Left renal cortex interstitium (tissue), 4 donors: ENCODE results near the gene BLCAP. TPM values are rescaled to one million over a fixed set of nuclear protein-coding genes. Genes with fewer than 3 reads are reported as not detected.
"Not testable (repeated sequence)": the region's sequence is repeated elsewhere in the genome, so short reads cannot be mapped to it uniquely, and the experiment has no call there.

Experiments
- DNase-seq, 4 donors: peaks; one replicate each; pipeline ENCODE4 v3.0.0-alpha.2; 2013; ENCODE audit warnings: low read depth in 4 of 4, low spot score in 2 of 4, missing footprints in 1 of 4
- polyA plus RNA-seq, 4 donors: library from polyadenylated mRNA; unstranded; fragments of 120-200 nt; gene quantifications; one replicate each; pipeline ENCODE4 v1.2.1, GENCODE V29; 2013; ENCODE audit not compliant: insufficient read length in 4 of 4

BLCAP gene
- polyA plus RNA-seq = 100 to 1,000 TPM in 1 of 4 donors, 10 to 100 TPM in 3; 75.7 to 101 (median 84.3) TPM

GRCh38 chr20:37527638-37528445 is at the start of gene BLCAP:
Gene BLCAP, minus strand, starts transcription at chr20:37527876. Its CDS starts 8,702 bp downstream, at chr20:37519174.
- peak; percentile 84 to 97 (median 86) for DNase-seq

GRCh38 chr20:37577436-37577835 is 49.8 kb upstream of the BLCAP start:
- not testable (repeated sequence) for DNase-seq

- DNase-seq = no peak
These were observed 49.2 kb upstream of the BLCAP start for GRCh38 chr20:37576911-37577310.

- no peak for DNase-seq
These were observed 48.2 kb upstream of the BLCAP start for GRCh38 chr20:37575884-37576283.

- no peak for DNase-seq
These were observed 46.7 kb upstream of the BLCAP start for GRCh38 chr20:37574199-37574890.

- DNase-seq = no peak
These were observed 46.0 kb upstream of the BLCAP start for GRCh38 chr20:37573626-37574198.

GRCh38 chr20:37571033-37571432 is 43.4 kb upstream of the BLCAP start:
- DNase-seq = no peak

GRCh38 chr20:37570419-37570818 is 42.7 kb upstream of the BLCAP start:
- no peak for DNase-seq

GRCh38 chr20:37567671-37568588 is 40.3 kb upstream of the BLCAP start:
- peak in 2 of 4 donors; percentile 25 to 63 for DNase-seq

- no peak for DNase-seq
These were observed 39.6 kb upstream of the BLCAP start for GRCh38 chr20:37567331-37567665.

- DNase-seq = no peak
These were observed 39.1 kb upstream of the BLCAP start for GRCh38 chr20:37566590-37567330.

- DNase-seq = no peak
These were observed 37.6 kb upstream of the BLCAP start for GRCh38 chr20:37565134-37565811.

GRCh38 chr20:37564388-37565133 is 36.9 kb upstream of the BLCAP start:
- DNase-seq = no peak

GRCh38 chr20:37564016-37564387 is 36.3 kb upstream of the BLCAP start:
- no peak for DNase-seq

- DNase-seq = no peak
These were observed 35.2 kb upstream of the BLCAP start for GRCh38 chr20:37562695-37563480.

- DNase-seq = no peak
These were observed 33.0 kb upstream of the BLCAP start for GRCh38 chr20:37560629-37561028.

GRCh38 chr20:37559312-37560027 is 31.8 kb upstream of the BLCAP start:
- no peak for DNase-seq
